Activated naive CD4-positive, alpha-beta T cell treated with anti-CD3 and anti-CD28 coated beads, Interleukin-2, amount 50 U/mL, for 16 hours (primary cell): ENCODE results near the gene LTA4H.

Source experiments
- DNase-seq: peaks from one replicate; pipeline ENCODE4 v3.0.0-alpha.2; 2020

The LTA4H gene

GRCh38 chr12:96033549-96034389, 1.6 kb downstream of the LTA4H start:
- DNase-seq = no peak

- no peak for DNase-seq
These were observed 5.6 kb downstream of the LTA4H start for GRCh38 chr12:96029826-96030225.

DNA sequence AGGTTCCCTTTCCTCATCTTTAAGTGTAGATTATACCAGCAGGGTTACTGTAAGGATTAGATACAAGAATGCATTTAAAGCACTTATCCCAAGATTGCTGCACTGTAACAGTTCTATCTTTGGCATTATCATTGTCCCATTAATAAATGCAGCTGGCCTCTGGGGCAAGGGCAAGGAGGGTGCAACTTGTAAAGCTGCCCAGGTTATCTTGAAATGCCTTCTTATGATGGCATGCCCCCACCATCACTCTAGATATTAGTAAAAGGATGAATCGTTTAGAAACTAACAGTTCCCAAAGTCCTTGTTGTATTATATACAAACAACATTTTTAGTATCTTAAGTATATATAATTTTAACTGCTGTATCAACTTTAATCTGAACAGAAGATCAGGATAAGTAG, 6.8 kb downstream of the LTA4H start:
- no peak for DNase-seq

GRCh38 chr12:96026331-96026730, 9.1 kb downstream of the LTA4H start:
- DNase-seq = no peak

DNA sequence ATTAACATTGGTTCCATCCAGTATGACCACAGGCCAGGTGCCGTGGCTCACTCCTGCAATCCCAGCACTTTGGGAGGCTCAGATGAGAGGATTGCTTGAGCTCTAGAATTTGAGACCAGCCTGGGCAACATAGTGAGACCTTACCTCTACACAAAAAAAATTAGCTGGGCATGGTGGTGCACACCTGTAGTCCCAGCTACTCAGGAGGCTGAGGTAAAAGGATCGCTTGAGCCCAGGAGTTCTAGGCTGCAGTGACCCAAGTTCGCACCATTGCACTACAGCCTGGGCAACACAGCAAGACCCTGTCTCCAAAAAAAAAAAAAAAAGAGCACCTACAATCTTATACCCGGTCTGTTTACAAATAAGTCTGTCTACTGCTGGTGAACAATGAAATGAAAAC, 9.9 kb downstream of the LTA4H start:
- no peak for DNase-seq

GRCh38 chr12:96020314-96021003, 14.9 kb downstream of the LTA4H start:
- no peak for DNase-seq

DNA sequence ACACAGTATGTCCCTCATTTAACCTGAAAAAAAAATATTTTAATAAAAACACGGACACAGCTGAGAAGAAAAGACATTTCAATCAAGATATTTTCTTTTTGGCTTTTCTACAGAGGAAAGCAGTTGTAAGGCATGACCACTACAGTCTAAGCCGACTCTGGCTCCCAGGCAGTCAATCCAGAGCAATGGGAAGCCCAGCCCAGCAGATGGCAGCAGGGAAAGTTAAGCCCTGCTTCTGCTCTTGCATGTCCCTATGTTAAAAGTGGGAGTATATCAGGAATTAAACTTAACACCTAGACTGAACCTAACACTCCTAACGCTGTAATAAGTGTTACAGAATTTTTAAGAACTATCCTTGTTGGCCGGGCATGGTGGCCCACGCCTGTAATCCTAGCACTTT, 19.7 kb downstream of the LTA4H start:
- DNase-seq = no peak

GRCh38 chr12:96014943-96015599, 20.3 kb downstream of the LTA4H start:
- DNase-seq = no peak

DNA sequence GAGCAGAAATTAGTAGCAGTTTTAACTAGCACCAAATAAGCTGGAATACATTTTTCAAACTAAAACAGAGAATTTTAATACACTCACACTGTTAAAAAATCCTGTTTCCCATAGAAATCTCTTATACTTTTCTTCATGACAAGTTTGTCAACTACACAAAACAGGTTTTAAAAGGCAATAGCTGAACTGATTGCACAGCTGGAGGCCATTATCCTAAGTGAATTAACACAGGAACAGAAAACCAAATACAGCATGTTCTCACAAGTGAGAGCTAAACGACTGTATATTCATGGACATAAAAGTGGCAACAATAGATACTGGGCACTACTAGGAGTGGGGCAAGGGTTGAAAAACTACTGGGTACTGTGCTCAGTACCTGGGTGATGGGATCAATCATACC, 27.7 kb downstream of the LTA4H start:
- DNase-seq = no peak

GRCh38 chr12:96006727-96007126, 28.7 kb downstream of the LTA4H start:
- no peak for DNase-seq

- DNase-seq = no peak
These were observed 34.5 kb downstream of the LTA4H start for GRCh38 chr12:96000858-96001257.

DNA sequence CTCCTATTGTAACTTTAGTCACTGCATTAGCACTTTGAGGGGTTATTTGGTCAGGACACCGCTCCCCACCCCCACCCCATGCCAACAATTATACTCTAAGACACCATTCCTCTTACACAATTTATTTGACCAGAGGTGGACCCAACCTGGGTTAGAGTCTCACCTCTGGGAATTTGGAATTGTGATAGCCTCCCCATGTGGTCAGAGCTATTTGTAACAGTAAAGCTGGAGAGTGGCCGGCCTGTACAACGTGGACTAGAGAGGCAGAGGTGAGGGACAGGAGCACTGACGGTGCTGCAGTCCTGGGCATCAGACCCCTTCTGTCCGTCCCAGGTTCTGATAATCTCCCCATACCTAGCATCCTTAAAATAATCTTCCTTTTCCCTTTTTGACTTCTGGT, 35.9 kb downstream of the LTA4H start:
- DNase-seq = no peak

- DNase-seq = peak; percentile 35
These were observed 36.6 kb downstream of the LTA4H start for GRCh38 chr12:95998611-95999286.

DNA sequence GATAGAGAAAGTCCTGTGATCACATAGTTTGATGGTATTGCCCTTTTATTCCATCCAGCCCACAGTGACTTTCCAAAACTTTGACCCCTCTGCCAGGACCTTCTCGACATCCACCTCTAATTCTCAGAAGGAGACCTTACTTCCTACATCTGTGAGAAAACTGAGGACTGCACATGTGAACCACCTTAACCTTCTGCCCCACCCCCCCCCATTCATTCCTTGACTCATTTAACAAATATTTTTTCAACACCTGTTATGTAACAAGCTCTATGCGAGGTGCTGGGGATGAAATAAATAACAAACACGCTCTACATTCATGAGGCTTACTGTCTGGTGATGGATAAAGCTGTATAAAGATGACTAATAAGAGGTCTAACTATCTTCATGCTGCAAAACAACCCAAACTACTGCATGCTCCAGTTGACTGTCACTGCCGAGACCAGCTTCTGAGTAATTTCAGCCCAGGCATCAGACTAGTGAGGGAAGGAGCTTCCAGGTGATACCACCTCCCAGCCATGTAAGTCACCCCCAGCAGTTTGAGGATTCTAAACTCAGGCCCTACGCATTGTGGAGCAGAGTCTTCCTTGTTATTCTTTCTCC, 37.4 kb downstream of the LTA4H start:
- DNase-seq = no peak

- no peak for DNase-seq
These were observed 38.1 kb downstream of the LTA4H start for GRCh38 chr12:95997276-95997675.

DNA sequence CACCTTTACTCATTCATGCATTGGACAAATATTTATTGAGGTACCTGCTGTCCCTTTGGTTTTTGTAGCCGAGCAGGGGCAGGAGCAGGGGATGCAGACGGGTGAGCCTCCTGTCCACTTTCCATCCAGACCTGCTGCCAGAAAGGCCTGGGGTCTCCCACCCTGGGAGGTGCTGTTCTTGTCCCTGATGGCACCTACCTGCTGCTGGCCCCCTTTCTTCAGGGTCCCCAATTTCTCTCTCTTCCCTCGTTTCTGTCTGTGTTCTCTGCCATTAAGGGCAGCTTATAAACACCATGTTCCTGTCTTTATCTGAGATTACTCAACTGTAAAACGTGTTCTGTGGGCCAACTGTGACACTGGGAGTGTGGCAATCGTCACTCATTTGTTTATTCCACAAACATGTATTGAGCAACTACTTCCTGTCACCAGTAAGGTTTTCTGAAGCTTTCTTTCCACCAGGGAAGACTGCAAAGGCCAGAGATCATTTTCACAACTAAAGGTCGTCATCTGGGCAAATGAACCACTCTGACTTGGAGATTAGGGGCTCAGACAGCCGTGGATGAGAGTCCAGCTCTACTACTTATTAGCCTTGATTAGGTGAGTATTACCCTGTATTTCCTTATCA, 39.2 kb downstream of the LTA4H start, which contains the start of gene HAL:
Gene HAL, minus strand, starts transcription at position 311 of the 625 bp plus-strand sequence. CDS start 434 bp downstream, outside the sequence.
- DNase-seq = no peak

GRCh38 chr12:95995238-95996031, 40.0 kb downstream of the LTA4H start:
- DNase-seq = no peak

DNA sequence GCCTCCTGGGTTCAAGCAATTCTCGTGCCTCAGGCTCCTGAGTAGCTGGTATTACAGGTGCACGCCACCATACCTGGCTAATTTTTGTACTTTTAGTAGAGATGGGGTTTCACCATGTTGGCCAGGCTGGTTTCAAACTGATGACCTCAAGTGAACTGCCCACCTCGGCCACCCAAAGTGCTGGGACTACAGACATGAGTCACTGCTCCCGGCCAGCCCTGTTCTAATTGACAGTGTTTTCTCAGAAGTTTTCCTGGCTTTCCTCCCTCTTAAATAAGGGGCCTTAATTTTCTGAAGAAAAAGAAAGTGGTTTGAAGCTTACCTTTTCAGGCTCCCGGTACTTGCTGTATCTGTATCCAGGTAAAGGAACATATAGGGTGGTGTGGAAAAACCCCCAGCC, 40.9 kb downstream of the LTA4H start:
- DNase-seq = no peak

GRCh38 chr12:95993907-95994306, 41.5 kb downstream of the LTA4H start:
- DNase-seq = no peak

DNA sequence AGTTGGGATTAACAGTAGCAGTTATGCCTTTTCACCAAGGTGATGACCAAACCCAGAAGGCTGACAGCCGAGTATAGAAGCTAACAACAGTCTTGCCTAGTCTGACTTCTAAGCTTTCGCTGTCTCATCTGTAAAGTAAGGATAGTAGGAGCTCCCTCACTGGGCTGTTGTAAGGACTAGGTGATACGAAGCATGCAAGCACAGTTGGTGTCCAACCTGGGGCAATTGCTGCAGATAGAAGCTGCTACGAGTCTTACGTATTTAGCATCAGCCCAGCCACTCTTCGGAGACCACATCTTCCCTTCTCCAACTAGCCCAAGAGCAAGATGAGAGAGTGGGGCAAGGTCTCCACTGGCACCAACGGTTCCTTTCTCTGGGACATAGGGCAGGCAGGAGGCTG, 45.3 kb downstream of the LTA4H start:
- no peak for DNase-seq

DNA sequence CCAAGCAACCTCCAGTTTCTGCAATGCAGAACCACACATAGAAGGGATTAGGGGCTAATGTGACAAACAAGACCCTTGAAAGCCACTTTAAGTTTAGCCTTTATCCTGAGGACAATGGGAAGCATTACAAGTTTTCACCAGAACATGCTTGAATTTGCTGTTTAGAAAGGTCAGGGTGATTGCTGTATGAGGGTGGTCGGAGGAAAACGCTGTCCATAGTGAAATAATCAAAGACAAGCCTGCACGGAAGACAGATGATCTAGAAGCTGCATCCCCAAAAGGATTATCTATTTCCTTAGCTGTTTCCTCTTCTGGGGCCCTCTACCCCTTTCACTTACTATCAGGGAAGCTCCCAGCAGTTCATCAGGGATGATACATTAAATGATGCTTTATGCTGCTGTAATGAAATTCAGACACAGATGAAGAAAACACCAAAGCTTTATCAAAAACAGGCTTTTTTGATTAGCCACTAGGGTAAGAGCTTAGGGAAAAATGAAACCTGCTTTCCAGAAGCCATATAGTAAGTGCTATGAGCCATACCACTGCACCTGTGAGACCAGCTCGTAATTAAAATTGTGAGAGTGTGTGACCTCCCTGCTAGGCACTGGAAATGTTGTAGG, 45.8 kb downstream of the LTA4H start:
- DNase-seq = no peak
